H54 (cell line): ENCODE measurements around the gene RARB.

Source experiments
- DNase-seq: peaks from one replicate; pipeline ENCODE4 v3.0.0; 2011; ENCODE audit warnings: low spot score, mixed read lengths; ENCODE audit not compliant: insufficient read length
- FAIRE-seq: peaks from 3 replicates; lab custom pipeline; 2011; peaks lifted over from hg19 to GRCh38; lab: Jason Lieb, UNC
- POLR2A ChIP-seq: IDR thresholded peaks from 2 replicates; pipeline ENCODE4 v1.6.1; 2011; ENCODE audit warnings: low read depth, mild to moderate bottlenecking, low read length

The RARB gene

GRCh38 chr3:25427942-25428788, at the start of gene RARB:
RARB (plus strand) TSS chr3:25428263; CDS start chr3:25428732, 469 bp downstream.
- FAIRE-seq (peak; percentile 96), DNase-seq (peak; percentile 55)
- peak; percentile 61 for TF ChIP-seq POLR2A

DNA sequence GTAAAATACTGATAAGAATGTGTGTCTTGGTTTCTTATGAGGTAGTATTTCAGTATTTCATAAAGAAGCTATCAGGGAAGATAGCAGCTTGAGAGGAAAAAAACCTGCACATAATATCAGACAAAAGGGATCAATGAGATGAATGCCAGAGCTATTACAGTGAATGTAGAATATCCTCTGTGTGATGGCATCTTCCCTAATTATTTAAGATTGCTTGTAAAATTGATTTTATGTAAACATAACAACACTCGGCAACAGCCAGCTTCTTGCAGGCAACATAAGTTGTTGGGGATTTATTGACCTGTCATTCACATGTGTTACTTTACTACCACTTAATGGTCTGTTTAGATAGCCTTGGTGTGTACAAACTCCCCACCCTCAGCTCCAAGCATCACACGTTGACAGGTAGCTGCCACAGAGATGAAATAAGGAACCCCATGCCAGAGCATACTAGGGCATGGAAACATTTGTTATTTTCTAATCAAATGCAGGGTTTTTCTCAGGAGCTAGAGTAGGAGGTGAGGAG, 49.2 kb upstream of the RARB start:
- no peak for TF ChIP-seq POLR2A
- no peak for DNase-seq
- FAIRE-seq = no peak

DNA sequence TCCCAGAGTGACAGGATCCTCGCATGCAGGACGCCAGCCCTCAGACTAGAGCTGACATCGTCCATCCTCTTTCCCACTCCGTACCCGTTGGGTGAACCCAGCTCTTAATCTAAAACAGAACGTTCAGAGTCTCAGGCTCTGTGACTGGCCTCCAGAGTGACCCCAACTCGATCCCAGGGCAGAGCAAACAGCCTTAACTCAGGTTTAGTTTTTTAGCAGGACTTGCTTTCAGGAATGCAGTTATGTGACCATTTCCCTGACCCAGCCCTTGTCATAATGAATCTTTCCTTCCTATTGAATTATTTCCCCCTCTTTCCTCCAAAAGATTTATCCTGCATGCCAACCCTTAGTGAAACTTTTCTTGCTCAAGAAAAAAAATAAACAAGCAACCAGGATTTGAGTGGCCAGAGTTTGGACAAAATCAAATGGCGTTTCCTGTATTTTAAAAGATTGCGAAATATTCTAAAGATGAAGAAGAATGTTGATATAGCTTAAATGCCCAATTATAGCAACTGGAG, 47.8 kb upstream of the RARB start:
- DNase-seq (no peak), FAIRE-seq (no peak)
- TF ChIP-seq POLR2A = no peak

DNA sequence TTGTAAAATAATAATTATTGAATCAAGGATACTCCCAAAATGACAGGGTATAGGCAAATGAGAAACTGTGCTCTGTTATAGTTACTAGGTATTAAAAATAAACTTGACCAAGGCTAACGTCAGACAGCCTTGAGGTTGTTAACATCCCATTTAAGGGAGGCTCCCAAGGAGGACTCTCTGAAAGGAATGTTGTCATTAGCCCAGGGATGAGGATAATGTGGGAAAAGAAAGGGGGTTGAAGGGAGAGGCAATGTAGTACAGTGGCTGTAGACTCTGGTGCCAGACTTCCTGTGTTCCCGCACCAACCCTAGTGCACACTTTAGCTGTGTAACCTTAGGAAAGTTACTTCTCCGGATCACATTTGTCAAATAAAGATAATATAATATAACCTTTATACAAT, 47.0 kb upstream of the RARB start:
- FAIRE-seq (no peak), DNase-seq (no peak)
- no peak for TF ChIP-seq POLR2A

GRCh38 chr3:25384471-25384870, 43.6 kb upstream of the RARB start:
- FAIRE-seq = no peak
- no peak for TF ChIP-seq POLR2A
- DNase-seq = no peak

GRCh38 chr3:25385807-25386460, 42.1 kb upstream of the RARB start:
- no peak for FAIRE-seq
- DNase-seq = no peak
- TF ChIP-seq POLR2A = no peak

- no peak for DNase-seq
- TF ChIP-seq POLR2A = no peak
- no peak for FAIRE-seq
Measured at GRCh38 chr3:25386686-25387255, 41.3 kb upstream of the RARB start.

- FAIRE-seq (no peak), DNase-seq (no peak)
- no peak for TF ChIP-seq POLR2A
Measured at GRCh38 chr3:25390605-25391004, 37.5 kb upstream of the RARB start.

DNA sequence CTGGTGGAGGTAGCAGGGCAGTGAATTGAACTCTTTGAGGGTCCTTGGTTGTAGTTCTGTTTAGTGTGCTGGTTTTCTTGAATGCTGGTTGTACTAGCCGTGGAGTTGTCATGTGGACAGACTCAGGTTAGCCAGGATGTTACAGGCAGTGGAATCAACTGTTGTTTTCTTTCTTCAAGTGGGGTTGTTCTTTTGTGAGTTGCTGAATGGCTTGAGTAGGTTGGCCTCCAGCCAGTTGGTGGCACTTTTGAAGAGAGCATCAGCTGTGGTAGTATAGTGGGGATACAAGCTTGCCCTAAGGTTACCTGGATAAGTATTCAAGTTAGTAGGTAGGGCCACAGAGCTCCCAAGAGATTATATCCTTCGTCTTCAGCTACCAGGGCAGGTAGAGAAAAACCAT, 31.8 kb upstream of the RARB start:
- no peak for FAIRE-seq
- no peak for DNase-seq
- TF ChIP-seq POLR2A = no peak

DNA sequence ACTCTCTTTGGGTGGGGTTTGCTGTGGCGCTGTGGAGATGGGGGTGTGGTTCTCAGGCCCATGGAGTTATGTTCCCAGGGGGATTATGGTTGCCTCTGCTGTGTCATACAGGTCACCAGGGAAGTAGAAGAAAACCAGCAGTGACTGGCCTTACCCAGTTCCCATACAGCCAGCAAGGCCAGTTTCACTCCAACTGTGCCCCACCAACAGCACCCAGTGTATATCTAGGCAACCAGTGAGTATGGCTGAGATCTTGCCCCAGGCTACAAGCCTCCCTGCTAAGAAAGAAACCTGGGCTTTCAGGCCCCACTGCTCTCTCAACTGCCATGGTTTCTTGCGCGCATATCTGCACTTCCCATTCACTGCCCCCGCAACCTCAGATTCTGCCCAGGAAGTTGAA, 31.4 kb upstream of the RARB start:
- DNase-seq = no peak
- FAIRE-seq = no peak
- TF ChIP-seq POLR2A = no peak

DNA sequence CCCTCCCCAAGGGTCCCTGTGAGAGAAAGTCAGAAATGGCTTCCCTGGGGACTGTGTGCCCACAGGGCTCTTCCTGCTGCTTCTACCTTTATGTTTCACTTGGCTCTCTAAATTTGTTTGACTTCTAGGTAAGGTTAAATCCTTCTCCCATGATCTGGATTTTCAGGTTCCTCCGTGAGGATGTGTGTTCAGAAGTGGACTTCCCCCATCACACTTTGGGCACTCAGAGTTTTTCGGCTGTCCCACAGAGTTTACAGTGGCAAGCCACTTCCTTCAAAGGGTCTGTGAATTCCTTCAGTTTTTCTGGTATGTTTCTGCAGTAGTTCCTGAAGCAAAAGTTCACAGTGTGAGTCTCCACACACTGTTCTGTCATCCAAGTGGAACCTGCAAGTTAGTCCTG, 30.9 kb upstream of the RARB start:
- TF ChIP-seq POLR2A = no peak
- DNase-seq = no peak
- FAIRE-seq = no peak

DNA sequence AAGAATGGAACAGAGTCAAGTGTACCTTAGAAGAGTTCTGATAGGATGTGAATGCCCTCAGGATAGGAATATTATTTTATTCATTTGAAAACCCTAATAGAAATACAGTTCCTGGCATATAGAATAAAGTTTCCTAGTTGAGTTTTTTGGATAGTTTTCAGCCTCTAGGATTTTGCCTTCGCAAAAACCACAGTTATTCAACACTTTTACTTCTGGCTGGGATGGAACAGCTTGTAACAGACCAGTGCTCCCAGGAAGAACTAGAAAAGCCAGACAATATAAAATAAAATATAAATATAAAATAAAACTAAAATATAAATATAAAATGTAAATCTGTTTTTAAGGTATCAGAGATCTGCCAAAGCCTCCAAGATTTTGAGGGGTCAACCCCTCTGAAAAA, 27.5 kb upstream of the RARB start:
- no peak for FAIRE-seq
- DNase-seq = no peak

GRCh38 chr3:25403968-25404367, 24.1 kb upstream of the RARB start:
- DNase-seq = no peak
- FAIRE-seq = no peak
- TF ChIP-seq POLR2A = no peak

More for the DNA sequence above, 27.5 kb upstream of the RARB start:
- TF ChIP-seq POLR2A = no peak

GRCh38 chr3:25404569-25404968, 23.5 kb upstream of the RARB start:
- FAIRE-seq (no peak), DNase-seq (no peak)
- TF ChIP-seq POLR2A = no peak
